PFSK-1 (cell line): ENCODE data around the gene NXF1.

Experiments used
- FOXP2 ChIP-seq: optimal IDR thresholded peaks from 2 replicates; pipeline ENCODE3; 2011; ENCODE audit warnings: borderline replicate concordance, control low read depth, inconsistent platforms; ENCODE audit not compliant: insufficient read depth; ENCODE audit errors: extremely low read length, extremely low read depth
- POLR2AphosphoS5 ChIP-seq: IDR thresholded peaks from 2 replicates; pipeline ENCODE4 v1.6.1; 2012; ENCODE audit warnings: low read depth, mild to moderate bottlenecking, control low read depth, low read length, moderate library complexity
- SIN3A ChIP-seq: IDR thresholded peaks from 2 replicates; pipeline ENCODE4 v1.6.1; 2012; ENCODE audit warnings: mild to moderate bottlenecking, low read length, moderate library complexity, borderline replicate concordance; ENCODE audit not compliant: insufficient read depth
- TAF1 ChIP-seq: IDR thresholded peaks from 2 replicates; pipeline ENCODE4 v1.6.1; 2012; ENCODE audit warnings: low read length, control low read depth, borderline replicate concordance; ENCODE audit not compliant: insufficient read depth
- TF ChIP-seq, protein P1 (sequence below), 2 experiments: IDR thresholded peaks; 2 replicates each; pipeline versions ENCODE4 v1.6.1 to v1.8.0; 2011 to 2012; ENCODE audit warnings: low read depth in 2 of 2, low read length in 2 of 2, control low read depth in 1 of 2, inconsistent platforms in 1 of 2, mild to moderate bottlenecking in 1 of 2, moderate library complexity in 1 of 2; ENCODE audit not compliant: insufficient read depth in 1 of 2

DNA sequence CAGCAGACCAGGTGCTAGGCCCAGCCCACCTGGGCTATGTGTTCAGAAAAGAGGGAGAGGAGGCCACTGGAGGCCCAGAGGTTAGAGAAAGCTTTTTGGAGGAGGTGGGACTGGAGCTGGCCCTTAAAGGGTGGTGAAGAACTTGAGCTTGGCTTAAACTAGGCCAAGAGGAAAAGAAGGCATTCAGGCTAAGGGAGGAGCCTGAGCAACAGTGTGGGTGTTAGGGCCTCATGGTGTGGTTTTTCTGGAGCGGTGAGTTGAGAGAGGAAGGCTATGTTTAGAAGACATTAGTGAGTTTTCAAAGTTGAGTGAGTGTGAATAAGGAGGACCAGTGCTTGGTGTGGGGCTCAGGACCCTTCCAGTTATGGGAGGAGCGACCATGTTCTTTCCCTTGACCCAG, 27.9 kb downstream of the NXF1 start:
- TF ChIP-seq POLR2AphosphoS5, result no peak
- TF ChIP-seq SIN3A, result no peak
- TF ChIP-seq TAF1, result no peak
- TF ChIP-seq, protein P1, sequence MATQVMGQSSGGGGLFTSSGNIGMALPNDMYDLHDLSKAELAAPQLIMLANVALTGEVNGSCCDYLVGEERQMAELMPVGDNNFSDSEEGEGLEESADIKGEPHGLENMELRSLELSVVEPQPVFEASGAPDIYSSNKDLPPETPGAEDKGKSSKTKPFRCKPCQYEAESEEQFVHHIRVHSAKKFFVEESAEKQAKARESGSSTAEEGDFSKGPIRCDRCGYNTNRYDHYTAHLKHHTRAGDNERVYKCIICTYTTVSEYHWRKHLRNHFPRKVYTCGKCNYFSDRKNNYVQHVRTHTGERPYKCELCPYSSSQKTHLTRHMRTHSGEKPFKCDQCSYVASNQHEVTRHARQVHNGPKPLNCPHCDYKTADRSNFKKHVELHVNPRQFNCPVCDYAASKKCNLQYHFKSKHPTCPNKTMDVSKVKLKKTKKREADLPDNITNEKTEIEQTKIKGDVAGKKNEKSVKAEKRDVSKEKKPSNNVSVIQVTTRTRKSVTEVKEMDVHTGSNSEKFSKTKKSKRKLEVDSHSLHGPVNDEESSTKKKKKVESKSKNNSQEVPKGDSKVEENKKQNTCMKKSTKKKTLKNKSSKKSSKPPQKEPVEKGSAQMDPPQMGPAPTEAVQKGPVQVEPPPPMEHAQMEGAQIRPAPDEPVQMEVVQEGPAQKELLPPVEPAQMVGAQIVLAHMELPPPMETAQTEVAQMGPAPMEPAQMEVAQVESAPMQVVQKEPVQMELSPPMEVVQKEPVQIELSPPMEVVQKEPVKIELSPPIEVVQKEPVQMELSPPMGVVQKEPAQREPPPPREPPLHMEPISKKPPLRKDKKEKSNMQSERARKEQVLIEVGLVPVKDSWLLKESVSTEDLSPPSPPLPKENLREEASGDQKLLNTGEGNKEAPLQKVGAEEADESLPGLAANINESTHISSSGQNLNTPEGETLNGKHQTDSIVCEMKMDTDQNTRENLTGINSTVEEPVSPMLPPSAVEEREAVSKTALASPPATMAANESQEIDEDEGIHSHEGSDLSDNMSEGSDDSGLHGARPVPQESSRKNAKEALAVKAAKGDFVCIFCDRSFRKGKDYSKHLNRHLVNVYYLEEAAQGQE (IDR thresholded peaks at IDR 0.05; ENCODE audit: insufficient read depth in 1 of 2, low read depth in 2 of 2, low read length in 2 of 2), result no peak
- no peak for TF ChIP-seq FOXP2
